ENCODE measurements around the gene TAB2.
"Not testable (repeated sequence)": the region's sequence is repeated elsewhere in the genome, so short reads cannot be mapped to it uniquely, and the experiment has no call there.

Gene TAB2

GRCh38 chr6:149435919-149436586 lies 118.5 kb downstream of the TAB2 start:
- Histone ChIP-seq H3K27me3 (ENCODE audit: control insufficient read depth in 2 of 2, insufficient read depth in 2 of 2, low read length in 2 of 2) (no peaks in the 10 kb centered on the region), H3K36me3 (ENCODE audit: control insufficient read depth in 2 of 2, insufficient read depth in 2 of 2, low read length in 2 of 2) (no peaks in the 10 kb centered on the region), H3K9me3 (ENCODE audit: control insufficient read depth in 2 of 2, low read length in 2 of 2) (no peaks in the 10 kb centered on the region), H3K9ac (ENCODE audit: low read depth in 1 of 2, low read length in 2 of 2) (no peak overlapping the region), H3K4me3 (ENCODE audit: low read length in 2 of 2) (no peak overlapping the region), H3K4me1 (ENCODE audit: control insufficient read depth in 2 of 2, insufficient read depth in 2 of 2, low read length in 2 of 2) (peaks cover 3 to 5% of the 10 kb centered on the region in 2 donors), H3K27ac (ENCODE audit: low read depth in 2 of 2, low read length in 2 of 2) (no peak overlapping the region)

GRCh38 chr6:149436647-149437046 lies 119.1 kb downstream of the TAB2 start:
- Histone ChIP-seq H3K4me1 (ENCODE audit: control insufficient read depth in 2 of 2, insufficient read depth in 2 of 2, low read length in 2 of 2) (peaks cover 3 to 5% of the 10 kb centered on the region in 2 donors), H3K36me3 (ENCODE audit: control insufficient read depth in 2 of 2, insufficient read depth in 2 of 2, low read length in 2 of 2) (no peaks in the 10 kb centered on the region), H3K27me3 (ENCODE audit: control insufficient read depth in 2 of 2, insufficient read depth in 2 of 2, low read length in 2 of 2) (no peaks in the 10 kb centered on the region), H3K9me3 (ENCODE audit: control insufficient read depth in 2 of 2, low read length in 2 of 2) (no peaks in the 10 kb centered on the region), H3K27ac (ENCODE audit: low read depth in 2 of 2, low read length in 2 of 2) (no peak overlapping the region), H3K9ac (ENCODE audit: low read depth in 1 of 2, low read length in 2 of 2) (no peak overlapping the region), H3K4me3 (ENCODE audit: low read length in 2 of 2) (no peak overlapping the region)

DNA sequence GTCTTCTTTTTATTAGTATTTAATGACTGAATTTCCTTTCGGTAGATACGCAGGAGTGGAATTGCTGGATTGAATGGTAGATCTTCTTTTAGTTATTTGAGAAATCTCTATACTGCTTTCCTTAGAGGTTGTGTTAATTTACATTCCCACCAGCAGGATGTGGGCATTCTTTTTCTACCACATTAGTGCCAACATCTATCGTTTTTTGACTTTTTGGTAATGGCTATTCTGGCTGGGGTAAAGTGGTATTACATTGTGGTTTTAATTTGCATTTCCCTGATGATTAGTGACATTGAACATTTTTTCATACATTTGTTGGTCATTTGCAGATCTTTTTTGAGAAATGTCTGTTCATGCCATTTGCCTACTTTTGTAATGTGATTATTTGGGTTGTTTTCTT lies 119.7 kb downstream of the TAB2 start:
- no peak overlapping the region for H3K4me3 ChIP-seq (ENCODE audit: low read length in 2 of 2)
- H3K27me3 ChIP-seq (ENCODE audit: control insufficient read depth in 2 of 2, insufficient read depth in 2 of 2, low read length in 2 of 2), result no peaks in the 10 kb centered on the region
- H3K9ac ChIP-seq (ENCODE audit: low read depth in 1 of 2, low read length in 2 of 2), result no peak overlapping the region
- no peak overlapping the region for H3K27ac ChIP-seq (ENCODE audit: low read depth in 2 of 2, low read length in 2 of 2)
- peaks cover 0 to under 1% of the 10 kb centered on the region in 2 donors for H3K4me1 ChIP-seq (ENCODE audit: control insufficient read depth in 2 of 2, insufficient read depth in 2 of 2, low read length in 2 of 2)
- no peaks in the 10 kb centered on the region for H3K9me3 ChIP-seq (ENCODE audit: control insufficient read depth in 2 of 2, low read length in 2 of 2)
- H3K36me3 ChIP-seq (ENCODE audit: control insufficient read depth in 2 of 2, insufficient read depth in 2 of 2, low read length in 2 of 2), result no peaks in the 10 kb centered on the region

DNA sequence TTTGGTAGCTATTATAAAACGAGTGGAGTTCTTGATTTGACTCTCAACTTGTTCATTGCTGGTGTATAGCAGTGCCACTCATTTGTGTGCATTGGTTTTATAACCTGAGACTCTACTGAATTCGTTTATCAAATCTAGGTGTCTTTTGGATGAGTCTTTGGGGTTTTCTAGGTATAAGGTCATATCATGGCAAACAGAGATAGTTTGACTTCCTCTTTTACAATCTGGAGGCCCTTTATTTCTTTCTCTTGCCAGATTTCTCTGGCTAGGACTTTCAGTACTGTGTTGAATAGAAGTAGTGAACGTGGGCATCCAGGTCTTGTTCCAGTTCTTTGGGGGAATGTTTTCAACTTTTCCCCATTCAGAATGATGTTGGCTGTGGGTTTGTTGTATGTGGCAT lies 121.3 kb downstream of the TAB2 start:
- no peaks in the 10 kb centered on the region for H3K36me3 ChIP-seq (ENCODE audit: control insufficient read depth in 2 of 2, insufficient read depth in 2 of 2, low read length in 2 of 2)
- H3K27me3 ChIP-seq (ENCODE audit: control insufficient read depth in 2 of 2, insufficient read depth in 2 of 2, low read length in 2 of 2), result no peaks in the 10 kb centered on the region
- H3K9ac ChIP-seq (ENCODE audit: low read depth in 1 of 2, low read length in 2 of 2), result no peak overlapping the region
- no peaks in the 10 kb centered on the region for H3K4me1 ChIP-seq (ENCODE audit: control insufficient read depth in 2 of 2, insufficient read depth in 2 of 2, low read length in 2 of 2)
- no peak overlapping the region for H3K4me3 ChIP-seq (ENCODE audit: low read length in 2 of 2)
- H3K27ac ChIP-seq (ENCODE audit: low read depth in 2 of 2, low read length in 2 of 2), result no peak overlapping the region
- H3K9me3 ChIP-seq (ENCODE audit: control insufficient read depth in 2 of 2, low read length in 2 of 2), result no peaks in the 10 kb centered on the region

DNA sequence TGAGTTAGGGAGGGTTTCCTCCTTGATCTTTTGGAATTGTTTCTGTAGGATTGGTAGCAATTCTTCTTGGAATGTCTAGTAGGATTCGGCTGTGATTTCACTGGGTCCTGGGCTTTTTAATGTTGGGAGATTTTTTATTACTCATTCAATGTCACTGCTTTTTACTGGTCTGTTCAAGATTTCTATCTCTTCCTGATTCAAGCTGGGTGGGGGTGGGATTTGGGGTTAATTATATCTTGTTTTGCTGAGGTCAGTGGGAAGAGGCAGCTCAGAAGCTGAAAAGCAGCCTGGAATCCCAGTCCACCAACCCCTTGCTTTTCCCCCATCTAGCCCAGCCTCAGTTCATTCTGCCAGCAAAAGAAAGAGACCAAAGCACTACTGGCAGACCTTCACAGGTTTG lies 122.1 kb downstream of the TAB2 start:
- H3K9ac ChIP-seq (ENCODE audit: low read depth in 1 of 2, low read length in 2 of 2), result no peak overlapping the region
- no peak overlapping the region for H3K27ac ChIP-seq (ENCODE audit: low read depth in 2 of 2, low read length in 2 of 2)
- no peaks in the 10 kb centered on the region for H3K27me3 ChIP-seq (ENCODE audit: control insufficient read depth in 2 of 2, insufficient read depth in 2 of 2, low read length in 2 of 2)
- no peaks in the 10 kb centered on the region for H3K9me3 ChIP-seq (ENCODE audit: control insufficient read depth in 2 of 2, low read length in 2 of 2)
- no peak overlapping the region for H3K4me3 ChIP-seq (ENCODE audit: low read length in 2 of 2)
- H3K4me1 ChIP-seq (ENCODE audit: control insufficient read depth in 2 of 2, insufficient read depth in 2 of 2, low read length in 2 of 2), result no peaks in the 10 kb centered on the region
- no peaks in the 10 kb centered on the region for H3K36me3 ChIP-seq (ENCODE audit: control insufficient read depth in 2 of 2, insufficient read depth in 2 of 2, low read length in 2 of 2)

DNA sequence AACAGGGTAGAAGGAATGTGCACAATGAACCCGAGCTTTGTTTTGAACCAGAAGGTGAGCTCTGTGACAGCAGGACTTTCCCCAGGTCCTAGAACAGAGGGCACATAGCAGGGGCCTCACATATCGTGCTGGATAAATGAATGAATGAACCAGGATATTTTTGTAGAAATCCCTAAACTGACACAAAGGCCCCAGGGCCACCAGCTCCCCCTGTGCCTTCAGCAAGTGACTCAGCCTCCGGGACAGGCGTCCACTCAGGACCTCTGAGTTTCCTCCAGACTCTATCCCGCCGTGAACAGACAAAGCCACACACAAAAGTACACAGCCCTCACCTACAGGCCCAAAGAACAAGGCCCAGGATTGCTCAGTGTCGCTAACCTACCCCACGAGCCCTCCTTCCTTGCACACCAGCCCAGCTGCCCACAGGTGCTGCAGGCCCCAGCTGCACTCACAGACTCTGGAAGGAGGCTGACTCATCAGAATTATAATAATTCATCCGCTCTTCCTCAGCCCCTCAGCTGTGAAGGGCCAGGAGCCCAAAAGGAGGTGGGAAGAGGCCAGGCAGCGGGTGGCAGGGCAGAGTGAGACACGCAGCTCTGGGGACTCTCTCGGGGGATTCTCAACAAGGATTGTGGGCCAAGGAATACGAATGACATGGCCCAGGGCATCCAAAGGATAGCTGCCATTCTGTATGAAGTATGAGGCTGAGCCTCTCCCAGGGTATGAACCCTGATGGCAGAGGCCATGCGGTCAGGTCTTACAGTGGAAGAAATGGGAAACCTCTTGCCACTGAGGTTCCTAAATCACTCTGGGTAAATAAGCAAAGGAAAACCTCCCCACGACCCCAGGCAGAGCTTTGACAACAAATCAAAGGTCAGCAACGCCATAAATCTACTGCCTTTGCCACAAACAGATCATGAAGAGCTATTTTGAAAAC lies 123.5 kb downstream of the TAB2 start:
- Histone ChIP-seq H3K9me3 (ENCODE audit: control insufficient read depth in 2 of 2, low read length in 2 of 2) (no peaks in the 10 kb centered on the region), H3K4me1 (ENCODE audit: control insufficient read depth in 2 of 2, insufficient read depth in 2 of 2, low read length in 2 of 2) (no peaks in the 10 kb centered on the region), H3K4me3 (ENCODE audit: low read length in 2 of 2) (no peak overlapping the region), H3K9ac (ENCODE audit: low read depth in 1 of 2, low read length in 2 of 2) (no peak overlapping the region), H3K27ac (ENCODE audit: low read depth in 2 of 2, low read length in 2 of 2) (no peak overlapping the region), H3K27me3 (ENCODE audit: control insufficient read depth in 2 of 2, insufficient read depth in 2 of 2, low read length in 2 of 2) (no peaks in the 10 kb centered on the region), H3K36me3 (ENCODE audit: control insufficient read depth in 2 of 2, insufficient read depth in 2 of 2, low read length in 2 of 2) (no peaks in the 10 kb centered on the region)

DNA sequence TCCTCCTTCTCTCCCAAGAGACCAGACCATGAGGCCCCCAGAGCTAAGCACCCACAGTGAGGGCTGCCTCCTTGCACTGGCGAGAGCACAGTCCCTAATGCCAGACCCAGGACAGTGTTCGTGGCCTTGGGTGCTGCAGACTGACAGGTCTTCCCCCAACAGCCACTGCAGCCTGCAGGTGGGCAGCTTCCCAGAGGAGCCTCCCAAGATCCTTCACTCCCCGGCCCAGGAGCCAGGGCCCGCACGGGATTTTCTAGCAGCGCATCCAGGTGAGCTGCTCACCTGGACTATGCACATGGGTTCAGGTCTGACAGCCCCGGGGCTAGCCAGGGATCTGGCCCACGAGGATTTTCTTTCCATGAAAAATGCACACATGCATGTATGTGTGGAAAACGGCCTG lies 124.2 kb downstream of the TAB2 start:
- Histone ChIP-seq H3K27me3 (ENCODE audit: control insufficient read depth in 2 of 2, insufficient read depth in 2 of 2, low read length in 2 of 2) (no peaks in the 10 kb centered on the region), H3K36me3 (ENCODE audit: control insufficient read depth in 2 of 2, insufficient read depth in 2 of 2, low read length in 2 of 2) (no peaks in the 10 kb centered on the region), H3K4me1 (ENCODE audit: control insufficient read depth in 2 of 2, insufficient read depth in 2 of 2, low read length in 2 of 2) (no peaks in the 10 kb centered on the region), H3K9me3 (ENCODE audit: control insufficient read depth in 2 of 2, low read length in 2 of 2) (no peaks in the 10 kb centered on the region), H3K9ac (ENCODE audit: low read depth in 1 of 2, low read length in 2 of 2) (no peak overlapping the region), H3K27ac (ENCODE audit: low read depth in 2 of 2, low read length in 2 of 2) (no peak overlapping the region), H3K4me3 (ENCODE audit: low read length in 2 of 2) (no peak overlapping the region)

- no peaks in the 10 kb centered on the region for H3K9me3 ChIP-seq (ENCODE audit: control insufficient read depth in 2 of 2, low read length in 2 of 2)
- no peak overlapping the region for H3K9ac ChIP-seq (ENCODE audit: low read depth in 1 of 2, low read length in 2 of 2)
- H3K27ac ChIP-seq (ENCODE audit: low read depth in 2 of 2, low read length in 2 of 2), result no peak overlapping the region
- H3K36me3 ChIP-seq (ENCODE audit: control insufficient read depth in 2 of 2, insufficient read depth in 2 of 2, low read length in 2 of 2), result peaks cover 0 to 2% of the 10 kb centered on the region in 2 donors
- no peaks in the 10 kb centered on the region for H3K4me1 ChIP-seq (ENCODE audit: control insufficient read depth in 2 of 2, insufficient read depth in 2 of 2, low read length in 2 of 2)
- H3K27me3 ChIP-seq (ENCODE audit: control insufficient read depth in 2 of 2, insufficient read depth in 2 of 2, low read length in 2 of 2), result no peaks in the 10 kb centered on the region
- no peak overlapping the region for H3K4me3 ChIP-seq (ENCODE audit: low read length in 2 of 2)
Measured at GRCh38 chr6:149443411-149444181, 126.1 kb downstream of the TAB2 start.

DNA sequence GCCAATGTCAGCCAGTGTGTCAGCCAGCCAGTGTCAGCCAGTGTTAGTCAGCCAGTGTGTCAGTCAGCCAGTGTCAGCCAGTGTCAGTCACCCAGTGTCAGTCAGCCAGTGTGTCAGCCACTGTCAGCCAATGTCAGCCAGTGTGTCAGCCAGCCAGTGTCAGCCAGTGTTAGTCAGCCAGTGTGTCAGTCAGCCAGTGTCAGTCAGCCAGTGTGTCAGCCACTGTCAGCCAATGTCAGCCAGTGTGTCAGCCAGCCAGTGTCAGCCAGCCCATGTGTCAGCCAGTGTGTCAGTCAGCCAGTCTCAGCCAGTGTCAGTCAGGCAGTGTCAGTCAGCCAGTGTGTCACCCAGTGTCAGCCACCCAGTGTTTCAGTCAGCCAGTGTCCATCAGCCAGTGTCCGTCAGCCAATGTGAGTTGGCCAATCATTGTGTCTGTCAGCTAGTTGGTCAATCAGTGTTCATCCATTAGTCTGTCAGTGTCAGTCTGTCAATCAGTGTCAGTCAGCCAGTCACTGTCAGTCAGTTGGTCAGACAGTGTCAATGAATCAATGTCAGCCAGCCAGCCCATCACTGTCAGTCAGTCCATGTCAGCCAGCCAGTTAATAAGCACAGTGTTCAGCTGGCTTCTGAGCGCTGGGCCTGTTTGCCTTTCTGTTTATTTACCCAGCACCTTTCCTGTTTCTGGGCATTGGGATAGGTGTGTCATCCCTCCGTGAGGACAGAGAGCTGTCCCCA lies 127.0 kb downstream of the TAB2 start:
- not testable (repeated sequence) for H3K36me3 ChIP-seq (ENCODE audit: control insufficient read depth in 2 of 2, insufficient read depth in 2 of 2, low read length in 2 of 2); H3K27ac ChIP-seq (ENCODE audit: low read depth in 2 of 2, low read length in 2 of 2); H3K4me1 ChIP-seq (ENCODE audit: control insufficient read depth in 2 of 2, insufficient read depth in 2 of 2, low read length in 2 of 2); H3K27me3 ChIP-seq (ENCODE audit: control insufficient read depth in 2 of 2, insufficient read depth in 2 of 2, low read length in 2 of 2); H3K9me3 ChIP-seq (ENCODE audit: control insufficient read depth in 2 of 2, low read length in 2 of 2); H3K9ac ChIP-seq (ENCODE audit: low read depth in 1 of 2, low read length in 2 of 2); H3K4me3 ChIP-seq (ENCODE audit: low read length in 2 of 2)
